ENCODE results near the gene ARPC5L.

ARPC5L gene

DNA sequence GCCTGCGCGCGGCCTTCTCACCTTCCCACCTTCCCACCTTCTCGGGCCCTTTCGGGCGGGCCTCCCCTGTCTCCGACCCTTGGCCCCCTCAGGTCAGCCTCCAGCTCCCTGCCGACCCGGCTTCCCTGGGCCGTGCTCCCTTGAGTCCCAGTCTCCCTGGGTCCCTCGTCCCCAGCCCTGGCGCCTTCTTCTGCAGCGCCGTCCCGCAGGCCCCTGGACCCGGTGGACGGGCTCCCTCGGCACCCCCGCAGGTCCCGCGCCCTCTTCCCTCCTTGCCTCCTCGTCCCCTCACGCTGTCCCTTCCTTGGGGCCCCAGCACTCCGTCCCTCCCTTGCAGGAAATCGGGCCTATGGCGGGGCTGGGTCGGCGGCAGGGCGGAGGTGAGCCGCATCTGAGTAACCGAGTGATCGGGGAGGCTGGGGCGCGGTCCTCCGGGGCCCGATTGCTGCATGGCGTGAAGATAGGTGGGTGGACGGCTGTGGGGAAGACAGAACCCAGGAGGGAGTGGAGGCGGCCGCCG is 7.6 kb downstream of the ARPC5L start:
- TF ChIP-seq, protein P1, sequence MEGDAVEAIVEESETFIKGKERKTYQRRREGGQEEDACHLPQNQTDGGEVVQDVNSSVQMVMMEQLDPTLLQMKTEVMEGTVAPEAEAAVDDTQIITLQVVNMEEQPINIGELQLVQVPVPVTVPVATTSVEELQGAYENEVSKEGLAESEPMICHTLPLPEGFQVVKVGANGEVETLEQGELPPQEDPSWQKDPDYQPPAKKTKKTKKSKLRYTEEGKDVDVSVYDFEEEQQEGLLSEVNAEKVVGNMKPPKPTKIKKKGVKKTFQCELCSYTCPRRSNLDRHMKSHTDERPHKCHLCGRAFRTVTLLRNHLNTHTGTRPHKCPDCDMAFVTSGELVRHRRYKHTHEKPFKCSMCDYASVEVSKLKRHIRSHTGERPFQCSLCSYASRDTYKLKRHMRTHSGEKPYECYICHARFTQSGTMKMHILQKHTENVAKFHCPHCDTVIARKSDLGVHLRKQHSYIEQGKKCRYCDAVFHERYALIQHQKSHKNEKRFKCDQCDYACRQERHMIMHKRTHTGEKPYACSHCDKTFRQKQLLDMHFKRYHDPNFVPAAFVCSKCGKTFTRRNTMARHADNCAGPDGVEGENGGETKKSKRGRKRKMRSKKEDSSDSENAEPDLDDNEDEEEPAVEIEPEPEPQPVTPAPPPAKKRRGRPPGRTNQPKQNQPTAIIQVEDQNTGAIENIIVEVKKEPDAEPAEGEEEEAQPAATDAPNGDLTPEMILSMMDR (IDR thresholded peaks at IDR 0.05), result no peak

DNA sequence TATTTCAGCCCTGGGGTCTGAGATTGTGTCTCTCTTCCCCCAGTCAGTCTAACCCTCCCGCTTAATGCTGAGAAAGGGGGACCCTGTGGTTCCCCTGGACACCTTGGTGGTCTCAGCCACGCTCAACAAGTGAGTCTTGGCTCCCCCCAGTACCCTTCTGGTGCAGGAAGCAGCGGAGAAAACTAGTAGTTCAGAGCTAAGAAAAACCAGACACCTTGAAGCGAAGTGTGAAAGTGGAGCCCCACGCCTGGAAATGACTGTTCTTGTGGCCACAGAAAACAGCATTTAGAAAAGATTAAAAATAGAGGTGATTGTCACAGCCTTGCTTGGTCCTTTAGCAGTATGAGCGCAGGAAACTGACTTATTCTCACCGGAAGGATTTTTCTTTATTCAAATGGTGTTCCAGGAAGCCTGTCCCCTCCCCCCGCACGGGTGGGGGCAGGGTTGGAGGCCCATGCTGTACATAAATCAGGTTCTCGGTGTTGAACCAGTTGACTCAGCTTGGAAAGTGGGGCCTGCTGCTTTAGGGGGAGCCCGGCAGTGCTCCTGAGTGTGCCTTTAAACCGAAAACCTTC is 8.1 kb downstream of the ARPC5L start:
- TF ChIP-seq, protein P1 (IDR thresholded peaks at IDR 0.05), result no peak

DNA sequence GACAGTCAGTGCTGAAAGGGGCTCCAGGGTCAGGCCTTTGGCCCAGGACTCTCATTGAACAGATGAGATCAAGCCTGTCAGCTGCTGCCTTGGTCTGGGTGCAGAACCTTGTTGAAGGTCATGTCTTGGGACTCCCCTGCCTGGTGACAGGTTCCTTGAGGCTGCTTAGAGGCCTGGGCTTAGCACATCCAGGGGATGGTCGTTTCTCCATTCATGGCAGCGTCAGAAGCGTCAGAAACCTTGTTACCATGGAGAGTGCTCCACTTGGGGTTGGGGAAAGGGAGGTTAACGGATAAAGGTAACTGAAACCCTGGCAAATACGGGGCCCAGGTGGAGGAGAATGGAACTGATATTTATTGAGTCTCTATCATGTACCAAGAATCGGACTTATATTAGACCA is 8.8 kb downstream of the ARPC5L start:
- TF ChIP-seq, protein P1 (IDR thresholded peaks at IDR 0.05), result no peak

DNA sequence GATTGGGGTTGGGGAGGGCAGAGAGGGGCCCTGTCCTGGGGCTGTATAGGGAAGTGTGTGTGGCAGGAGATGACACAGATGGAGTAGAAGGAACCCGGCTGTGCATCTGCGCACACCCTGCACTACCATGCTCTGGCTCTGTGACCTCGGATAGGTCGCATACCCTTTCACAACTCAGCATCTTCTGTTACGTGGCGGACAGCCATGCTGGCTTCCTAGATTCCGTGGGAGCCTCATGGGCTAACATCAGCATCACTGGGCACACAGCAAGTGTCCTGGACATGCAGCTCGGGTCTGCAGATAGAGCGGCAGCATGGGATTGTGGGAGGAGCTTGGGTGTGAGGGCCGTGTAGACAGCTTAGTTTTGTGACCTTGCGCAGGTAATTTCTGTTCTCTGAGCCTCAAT is 9.2 kb downstream of the ARPC5L start:
- TF ChIP-seq, protein P1 (IDR thresholded peaks at IDR 0.05), result no peak

DNA sequence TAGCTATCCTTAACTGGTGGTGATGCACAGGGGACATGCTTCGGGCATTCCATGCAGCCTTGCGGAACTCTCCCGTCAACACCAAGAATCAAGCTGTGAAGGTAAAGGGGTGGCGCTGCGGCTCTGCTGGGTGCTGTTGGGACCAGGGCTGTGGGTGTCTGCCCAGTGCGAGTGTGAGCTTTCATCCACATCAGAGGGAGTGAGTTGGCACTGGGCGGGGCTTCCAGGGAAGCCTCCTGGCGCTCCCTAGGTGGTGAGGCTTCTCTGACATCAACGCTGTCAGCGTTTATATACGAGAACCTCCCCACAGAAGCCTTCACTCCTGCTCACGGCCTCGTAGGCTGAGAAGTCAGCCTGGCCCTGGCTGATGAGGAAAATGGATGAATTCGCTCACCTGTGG is 11.7 kb downstream of the ARPC5L start:
- TF ChIP-seq, protein P1 (IDR thresholded peaks at IDR 0.05), result no peak

DNA sequence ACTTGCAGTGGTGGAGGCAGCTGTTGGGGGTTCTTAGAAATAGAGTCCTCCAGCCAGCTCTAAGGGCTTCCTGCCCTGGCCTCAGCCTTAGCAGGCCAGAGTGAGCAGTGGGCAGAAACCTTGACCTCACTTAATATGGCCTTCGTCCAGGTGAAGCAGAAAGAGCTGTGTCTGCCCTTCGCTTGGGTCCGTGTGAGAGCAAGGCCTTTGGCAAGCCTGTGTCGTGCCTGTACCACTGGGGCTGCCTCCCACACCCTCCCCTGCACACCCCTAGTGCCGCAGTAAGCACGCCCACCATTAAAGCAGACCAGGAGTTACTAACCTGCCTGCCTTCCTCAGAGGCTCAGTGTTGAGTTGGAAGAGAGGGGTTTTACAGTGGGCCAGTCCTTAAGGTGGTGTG is 13.6 kb downstream of the ARPC5L start:
- TF ChIP-seq, protein P1 (IDR thresholded peaks at IDR 0.05), result no peak

DNA sequence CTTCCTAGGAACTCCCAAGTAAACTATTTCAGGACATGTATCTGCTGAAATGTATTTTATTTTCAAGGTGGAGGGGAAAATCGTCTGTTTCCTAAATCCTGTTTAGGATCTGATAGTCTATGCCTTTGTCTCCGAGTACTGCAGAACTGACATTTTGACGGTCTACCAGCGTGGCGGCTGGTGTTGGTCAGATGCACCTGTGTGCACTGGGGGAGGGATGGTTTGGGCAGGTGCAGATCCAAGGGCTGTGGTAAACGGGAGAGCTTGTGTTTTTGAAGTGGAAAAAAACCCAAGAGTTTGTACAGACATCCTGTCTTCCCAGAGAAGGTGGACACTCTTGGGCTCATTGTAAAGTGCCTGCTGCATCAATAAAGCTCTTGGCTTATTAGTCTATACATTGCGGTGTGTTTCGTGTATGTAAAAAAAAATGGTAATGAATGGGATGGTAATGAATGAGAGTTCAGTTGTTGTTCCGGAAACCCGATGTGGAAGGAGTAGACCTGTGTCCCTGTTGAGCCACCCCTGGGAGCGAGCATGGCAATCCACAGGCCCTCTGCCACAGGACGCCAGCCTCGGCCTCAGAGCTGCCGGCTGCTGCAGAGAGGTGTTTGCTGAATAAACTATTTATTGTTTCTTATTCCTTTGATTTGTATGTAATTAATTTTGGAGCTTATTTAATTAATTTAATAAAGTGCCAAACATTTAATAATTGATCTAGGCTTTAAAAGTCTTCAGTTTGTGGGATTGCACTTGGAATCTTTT is 15.3 kb downstream of the ARPC5L start:
- TF ChIP-seq, protein P1 (IDR thresholded peaks at IDR 0.05), result no peak
